ENCODE measurements around the gene TMEM109.
"Not testable (repeated sequence)": the region's sequence is repeated elsewhere in the genome, so short reads cannot be mapped to it uniquely, and the experiment has no call there.

- not testable (repeated sequence) for TF ChIP-seq CTCF, POLR2A, POLR2AphosphoS5 (IDR thresholded peaks at IDR 0.05)
Observed at GRCh38 chr11:60909680-60910280, 4.2 kb upstream of the TMEM109 start.
